Hepatocyte (in vitro differentiated cells): ENCODE results near the gene GPR152. TPM values are rescaled to one million over a fixed set of nuclear protein-coding genes. Genes with fewer than 3 reads are reported as not detected.

ENCODE experiments used
- DNase-seq: peaks from one replicate; pipeline ENCODE4 v3.0.0-alpha.2; 2016; ENCODE audit warnings: low spot score
- H2AFZ ChIP-seq: fragments of 200-600 bp; sonication (generic); 2 replicates; pipeline ENCODE4 v1.6.0; 2016; ENCODE audit warnings: antibody characterized with exemption, mild to moderate bottlenecking
- H3K27ac ChIP-seq: fragments of 200-600 bp; sonication (generic); 2 replicates; pipeline ENCODE4 v1.5.1; 2016; ENCODE audit warnings: mild to moderate bottlenecking
- H3K27me3 ChIP-seq: fragments of 200-600 bp; sonication (generic); 2 replicates; pipeline ENCODE4 v1.6.1; 2016
- H3K36me3 ChIP-seq: fragments of 200-600 bp; sonication (generic); replicated peaks from 2 replicates; pipeline ENCODE4 v1.5.1; 2016; ENCODE audit warnings: low read depth; ENCODE audit not compliant: insufficient read depth
- H3K4me1 ChIP-seq: fragments of 200-600 bp; sonication (generic); 2 replicates; pipeline ENCODE4 v1.5.1; 2016; ENCODE audit warnings: mild to moderate bottlenecking, moderate library complexity; ENCODE audit not compliant: insufficient read depth
- H3K4me2 ChIP-seq: fragments of 200-600 bp; sonication (generic); 2 replicates; pipeline ENCODE4 v1.6.0; 2016
- H3K4me3 ChIP-seq: fragments of 200-600 bp; sonication (generic); 2 replicates; pipeline ENCODE4 v1.5.1; 2016; ENCODE audit warnings: mild to moderate bottlenecking
- H3K79me2 ChIP-seq: fragments of 200-600 bp; sonication (generic); 2 replicates; pipeline ENCODE4 v1.6.0; 2017; ENCODE audit warnings: mild to moderate bottlenecking
- H3K9me2 ChIP-seq: fragments of 200-600 bp; sonication (generic); replicated peaks from 2 replicates; pipeline ENCODE4 v1.6.0; 2017; ENCODE audit warnings: mild to moderate bottlenecking; ENCODE audit not compliant: insufficient read depth
- H3K9me3 ChIP-seq: fragments of 200-600 bp; sonication (generic); 2 replicates; pipeline ENCODE4 v1.5.1; 2016; ENCODE audit warnings: low read depth, mild to moderate bottlenecking
- H4K20me1 ChIP-seq: fragments of 200-600 bp; sonication (generic); 2 replicates; pipeline ENCODE4 v1.6.0; 2016; ENCODE audit warnings: mild to moderate bottlenecking; ENCODE audit not compliant: insufficient read depth, poor library complexity, severe bottlenecking
- EZH2 ChIP-seq: fragments of 200-600 bp; sonication (generic); IDR thresholded peaks from 2 replicates; pipeline ENCODE4 v1.6.1; 2016; ENCODE audit warnings: antibody characterized with exemption, mild to moderate bottlenecking, borderline replicate concordance
- EZH2phosphoT487 ChIP-seq: fragments of 200-600 bp; sonication (generic); IDR thresholded peaks from one replicate; pipeline ENCODE4 v1.6.1; 2018; ENCODE audit warnings: antibody characterized with exemption, mild to moderate bottlenecking, low read depth, moderate library complexity; ENCODE audit not compliant: unreplicated experiment, severe bottlenecking
- WGBS: methylation state at CpG from one replicate; pipeline ENCODE4 v1.1.6; 2016; ENCODE audit warnings: low lambda C conversion rate; ENCODE audit errors: missing lambda C conversion rate; 5-methylcytosine and 5-hydroxymethylcytosine counted together
- polyA plus RNA-seq: library from polyadenylated mRNA; unstranded; fragments of >200 nt; fragmentation: Nextera tagmentation; extraction: Ambion mirVana; gene quantifications from 2 replicates; pipeline ENCODE4 v1.2.1, GENCODE V29; 2016
- total RNA-seq: library from RNA; depleted of rRNA; stranded (reverse); fragments of >200 nt; gene quantifications from 2 replicates; pipeline ENCODE4 v1.2.3, GENCODE V29; 2014
- TF ChIP-seq, protein P1 (sequence below): fragments of 200-600 bp; sonication (generic); IDR thresholded peaks from 2 replicates; pipeline ENCODE4 v1.5.1; 2016; ENCODE audit warnings: antibody characterized with exemption, mild to moderate bottlenecking; ENCODE audit not compliant: poor library complexity

Gene GPR152
- total and polyA plus RNA-seq, 2 experiments from 2014 or later = not detected

DNA sequence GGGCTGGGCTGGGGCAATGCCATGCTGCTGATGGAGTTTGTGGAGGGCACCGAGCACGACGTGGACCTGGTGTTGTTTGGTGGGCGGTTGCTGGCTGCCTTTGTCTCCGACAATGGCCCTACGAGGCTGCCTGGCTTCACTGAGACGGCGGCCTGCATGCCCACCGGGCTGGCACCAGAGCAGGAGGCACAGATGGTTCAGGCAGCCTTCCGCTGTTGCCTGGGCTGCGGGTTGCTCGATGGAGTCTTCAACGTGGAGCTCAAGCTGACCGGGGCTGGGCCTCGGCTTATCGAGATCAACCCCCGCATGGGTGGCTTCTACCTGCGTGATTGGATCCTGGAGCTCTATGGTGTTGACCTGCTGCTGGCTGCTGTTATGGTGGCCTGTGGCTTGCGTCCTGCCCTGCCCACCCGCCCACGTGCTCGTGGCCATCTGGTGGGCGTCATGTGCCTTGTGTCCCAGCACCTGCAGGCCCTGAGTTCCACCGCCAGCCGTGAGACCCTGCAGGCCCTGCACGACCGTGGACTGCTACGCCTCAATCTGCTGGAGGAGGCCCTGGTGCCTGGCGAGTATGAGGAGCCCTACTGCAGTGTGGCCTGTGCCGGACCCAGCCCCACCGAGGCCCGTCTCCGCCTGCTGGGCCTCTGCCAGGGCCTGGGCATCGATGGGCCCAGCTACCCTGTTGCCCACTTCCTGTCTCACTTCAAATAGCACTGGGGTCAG is 28.5 kb downstream of the GPR152 start:
- Histone ChIP-seq H3K27me3 (no peaks in the 10 kb centered on the region), H3K79me2 (peaks cover 6% of the 10 kb centered on the region), H4K20me1 (no peaks in the 10 kb centered on the region), H3K9me3 (no peaks in the 10 kb centered on the region), H3K36me3 (no peaks in the 10 kb centered on the region), H3K4me1 (peaks cover 10% of the 10 kb centered on the region), H3K9me2 (no peaks in the 10 kb centered on the region), H3K4me2 (no peak overlapping the region), H2AFZ (no peak overlapping the region), H3K4me3 (no peak overlapping the region), H3K27ac (no peak overlapping the region)
- TF ChIP-seq EZH2 (no peak), EZH2phosphoT487 (no peak)
- TF ChIP-seq, protein P1, sequence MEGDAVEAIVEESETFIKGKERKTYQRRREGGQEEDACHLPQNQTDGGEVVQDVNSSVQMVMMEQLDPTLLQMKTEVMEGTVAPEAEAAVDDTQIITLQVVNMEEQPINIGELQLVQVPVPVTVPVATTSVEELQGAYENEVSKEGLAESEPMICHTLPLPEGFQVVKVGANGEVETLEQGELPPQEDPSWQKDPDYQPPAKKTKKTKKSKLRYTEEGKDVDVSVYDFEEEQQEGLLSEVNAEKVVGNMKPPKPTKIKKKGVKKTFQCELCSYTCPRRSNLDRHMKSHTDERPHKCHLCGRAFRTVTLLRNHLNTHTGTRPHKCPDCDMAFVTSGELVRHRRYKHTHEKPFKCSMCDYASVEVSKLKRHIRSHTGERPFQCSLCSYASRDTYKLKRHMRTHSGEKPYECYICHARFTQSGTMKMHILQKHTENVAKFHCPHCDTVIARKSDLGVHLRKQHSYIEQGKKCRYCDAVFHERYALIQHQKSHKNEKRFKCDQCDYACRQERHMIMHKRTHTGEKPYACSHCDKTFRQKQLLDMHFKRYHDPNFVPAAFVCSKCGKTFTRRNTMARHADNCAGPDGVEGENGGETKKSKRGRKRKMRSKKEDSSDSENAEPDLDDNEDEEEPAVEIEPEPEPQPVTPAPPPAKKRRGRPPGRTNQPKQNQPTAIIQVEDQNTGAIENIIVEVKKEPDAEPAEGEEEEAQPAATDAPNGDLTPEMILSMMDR = no peak
- 90% methylated on average over 33 of the region's 34 CpGs for WGBS
- DNase-seq = no peak

DNA sequence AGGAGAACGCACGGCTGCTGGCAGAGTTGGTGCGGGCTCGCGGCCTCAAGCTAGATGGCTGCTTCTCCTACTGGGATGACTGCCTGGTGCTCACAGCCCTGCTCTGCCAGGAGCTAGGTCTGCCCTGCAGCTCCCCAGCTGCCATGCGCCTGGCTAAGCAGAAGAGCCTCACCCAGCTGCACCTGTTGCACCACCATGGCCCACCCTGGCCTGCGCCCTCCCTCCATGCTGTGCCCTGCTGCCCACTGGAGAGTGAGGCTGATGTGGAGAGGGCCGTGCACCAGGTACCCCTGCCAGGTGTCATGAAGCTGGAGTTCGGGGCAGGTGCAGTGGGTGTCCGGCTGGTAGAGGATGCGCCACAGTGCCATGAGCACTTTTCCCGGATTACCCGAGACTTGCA is 29.1 kb downstream of the GPR152 start:
- H3K27ac ChIP-seq = no peak overlapping the region
- H3K36me3 ChIP-seq = no peaks in the 10 kb centered on the region
- TF ChIP-seq EZH2 (no peak), EZH2phosphoT487 (no peak)
- TF ChIP-seq, protein P1 = no peak
- H3K9me2 ChIP-seq = no peaks in the 10 kb centered on the region
- no peak overlapping the region for H3K4me2 ChIP-seq
- peaks cover under 1% of the 10 kb centered on the region for H3K79me2 ChIP-seq
- no peak overlapping the region for H2AFZ ChIP-seq
- H3K4me3 ChIP-seq = no peak overlapping the region
- H3K9me3 ChIP-seq = no peaks in the 10 kb centered on the region
- no peak for DNase-seq
- 98% methylated on average over 13 of the region's 13 CpGs for WGBS
- no peaks in the 10 kb centered on the region for H4K20me1 ChIP-seq
- no peaks in the 10 kb centered on the region for H3K27me3 ChIP-seq
- peaks cover 10% of the 10 kb centered on the region for H3K4me1 ChIP-seq

DNA sequence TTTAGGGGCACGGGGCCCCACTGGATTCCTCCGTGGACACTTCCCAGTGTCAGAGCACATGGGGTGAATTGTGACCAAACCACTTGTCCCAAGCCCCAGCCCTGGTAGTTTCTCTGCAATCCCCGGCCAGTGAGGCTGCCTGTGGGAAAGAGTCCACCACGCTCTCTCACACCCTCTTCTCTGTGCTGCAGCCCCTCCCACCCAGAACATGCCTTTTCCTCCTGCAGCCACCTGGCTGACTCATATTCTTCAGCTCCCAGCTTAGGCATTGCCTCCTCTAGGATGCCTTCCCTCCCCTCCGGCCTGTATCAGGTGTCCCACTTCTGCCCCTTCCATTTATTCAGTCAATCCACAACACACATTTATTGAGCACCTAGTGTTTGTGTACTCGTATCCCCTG is 29.6 kb downstream of the GPR152 start:
- H3K4me2 ChIP-seq = no peak overlapping the region

More for the DNA sequence above, 29.6 kb downstream of the GPR152 start:
- Histone ChIP-seq H3K79me2 (no peaks in the 10 kb centered on the region), H3K9me2 (no peaks in the 10 kb centered on the region), H3K27me3 (no peaks in the 10 kb centered on the region), H3K4me1 (peaks cover 10% of the 10 kb centered on the region), H3K36me3 (no peaks in the 10 kb centered on the region), H3K27ac (no peak overlapping the region), H3K4me3 (no peak overlapping the region), H3K9me3 (no peaks in the 10 kb centered on the region), H2AFZ (no peak overlapping the region), H4K20me1 (no peaks in the 10 kb centered on the region)
- TF ChIP-seq EZH2 (no peak), EZH2phosphoT487 (no peak)
- TF ChIP-seq, protein P1 = no peak
- DNase-seq = peak; percentile 67
- 60% methylated on average over 6 of the region's 6 CpGs for whole genome bisulfite sequencing
